Measurements from ENCODE around the gene MTFR2. TPM values are rescaled to one million over a fixed set of nuclear protein-coding genes. Genes with fewer than 3 reads are reported as not detected.

MTFR2 gene
- total RNA-seq = 1.7 to 2.2 TPM (median 2.0 TPM) in 3 replicates

- TF ChIP-seq CTCF (IDR thresholded peaks at IDR 0.05; ENCODE audit: unreplicated experiment) = no peak
- peak; percentile 83 to 89 for DNase-seq (ENCODE audit: low spot score in 2 of 2, unreplicated experiment in 2 of 2)
- Mint-ChIP-seq H3K27ac (peak within 1 kb of the TSS; percentile 77), H3K4me3 (peak within 1 kb of the TSS; percentile 90), H3K9me3 (no peaks in the 10 kb centered on the region), H3K4me1 (peaks cover 27% of the 10 kb centered on the region), H3K36me3 (no peaks in the 10 kb centered on the region), H3K27me3 (ENCODE audit: low read depth) (no peaks in the 10 kb centered on the region)
Observed at GRCh38 chr6:136249811-136250685, at the start of gene MTFR2. MTFR2 (minus strand) TSS chr6:136250311; CDS start chr6:136249099, 1,212 bp downstream.

GRCh38 chr6:136294621-136295020, 44.5 kb upstream of the MTFR2 start:
- Mint-ChIP-seq H3K9me3 (no peaks in the 10 kb centered on the region), H3K4me1 (peaks cover 15% of the 10 kb centered on the region), H3K27me3 (ENCODE audit: low read depth) (no peaks in the 10 kb centered on the region), H3K36me3 (no peaks in the 10 kb centered on the region), H3K27ac (no peak overlapping the region), H3K4me3 (no peak overlapping the region)
- no peak for TF ChIP-seq CTCF (IDR thresholded peaks at IDR 0.05; ENCODE audit: unreplicated experiment)
- DNase-seq (ENCODE audit: low spot score in 2 of 2, unreplicated experiment in 2 of 2) = no peak

GRCh38 chr6:136290410-136291010, 40.4 kb upstream of the MTFR2 start:
- no peak for TF ChIP-seq CTCF (IDR thresholded peaks at IDR 0.05; ENCODE audit: unreplicated experiment)
- H3K27me3 Mint-ChIP-seq (ENCODE audit: low read depth) = no peaks in the 10 kb centered on the region
- peak overlapping the region; percentile 99 for H3K4me3 Mint-ChIP-seq
- H3K36me3 Mint-ChIP-seq = no peaks in the 10 kb centered on the region
- peak overlapping the region; percentile 100 for H3K27ac Mint-ChIP-seq
- peaks cover 30% of the 10 kb centered on the region for H3K4me1 Mint-ChIP-seq
- H3K9me3 Mint-ChIP-seq = no peaks in the 10 kb centered on the region
- no peak for DNase-seq (ENCODE audit: low spot score in 2 of 2, unreplicated experiment in 2 of 2)

- no peak for TF ChIP-seq CTCF (IDR thresholded peaks at IDR 0.05; ENCODE audit: unreplicated experiment)
- H3K27ac Mint-ChIP-seq = peak within 1 kb of the TSS; percentile 100
- H3K27me3 Mint-ChIP-seq (ENCODE audit: low read depth) = no peaks in the 10 kb centered on the region
- no peaks in the 10 kb centered on the region for H3K36me3 Mint-ChIP-seq
- no peaks in the 10 kb centered on the region for H3K9me3 Mint-ChIP-seq
- DNase-seq (ENCODE audit: low spot score in 2 of 2, unreplicated experiment in 2 of 2) = peak; percentile 99 to 100
- peak within 1 kb of the TSS; percentile 99 for H3K4me3 Mint-ChIP-seq
- peaks cover 37% of the 10 kb centered on the region for H3K4me1 Mint-ChIP-seq
Observed at GRCh38 chr6:136289579-136290409, 39.7 kb upstream of the MTFR2 start, which contains the start of gene BCLAF1. BCLAF1 (minus strand) TSS chr6:136289846; CDS start chr6:136279866, 9,980 bp downstream.

GRCh38 chr6:136289327-136289578, 39.1 kb upstream of the MTFR2 start:
- no peak for TF ChIP-seq CTCF (IDR thresholded peaks at IDR 0.05; ENCODE audit: unreplicated experiment)
- Mint-ChIP-seq H3K9me3 (no peaks in the 10 kb centered on the region), H3K27me3 (ENCODE audit: low read depth) (no peaks in the 10 kb centered on the region), H3K4me1 (peaks cover 43% of the 10 kb centered on the region), H3K4me3 (peak overlapping the region; percentile 99), H3K36me3 (no peaks in the 10 kb centered on the region), H3K27ac (peak overlapping the region; percentile 100)
- DNase-seq (ENCODE audit: low spot score in 2 of 2, unreplicated experiment in 2 of 2) = peak; percentile 91 to 96

Measured in mesothelial cell of epicardium (in vitro differentiated cells).